AG04450 (cell line): ENCODE results near the gene ALG5. TPM values are rescaled to one million over a fixed set of nuclear protein-coding genes. Genes with fewer than 3 reads are reported as not detected.

Experiments
- CTCF ChIA-PET: fragments of 300-600, 350-600 bp; formaldehyde crosslinking; extraction: SDS; loops from one replicate; lab custom pipeline; 2022; ENCODE audit warnings: antibody characterized with exemption, inconsistent platforms; lab: Charles Lee
- POLR2A ChIA-PET: fragments of 350-600 bp; formaldehyde crosslinking; extraction: SDS; loops from one replicate; lab custom pipeline; 2021; ENCODE audit warnings: antibody characterized with exemption, inconsistent platforms; lab: Yijun Ruan, JAX
- DNase-seq: peaks from one replicate; pipeline ENCODE4 v3.0.0-alpha.2; 2011; ENCODE audit warnings: low read depth, low spot score
- H3K27ac ChIP-seq: one replicate; pipeline ENCODE4 v1.5.1; 2012; ENCODE audit warnings: low read depth, low read length, control low read depth
- H3K27me3 ChIP-seq: one replicate; pipeline ENCODE4 v1.6.0; 2012; ENCODE audit warnings: low read length; ENCODE audit not compliant: control insufficient read depth, insufficient read depth
- H3K4me3 ChIP-seq: 2 replicates; pipeline ENCODE4 v1.5.1; 2011; ENCODE audit warnings: mild to moderate bottlenecking, low read depth, low read length, control low read depth
- H3K9me3 ChIP-seq: 2 replicates; pipeline ENCODE4 v1.5.1; 2012; ENCODE audit warnings: low read length; ENCODE audit not compliant: control insufficient read depth, insufficient read depth
- polyA plus RNA-seq: library from polyadenylated mRNA; depleted of rRNA; stranded (reverse); fragments of >200 nt; gene quantifications from 2 replicates; pipeline ENCODE4 v1.2.3, GENCODE V29; 2011
- TF ChIP-seq, protein P1 (sequence below): IDR thresholded peaks from 2 replicates; pipeline ENCODE4 v1.5.1; 2011; ENCODE audit warnings: low read depth, low read length, control low read depth, inconsistent platforms

Gene ALG5
- polyA plus RNA-seq, 1 experiment, result 51.6 TPM

DNA sequence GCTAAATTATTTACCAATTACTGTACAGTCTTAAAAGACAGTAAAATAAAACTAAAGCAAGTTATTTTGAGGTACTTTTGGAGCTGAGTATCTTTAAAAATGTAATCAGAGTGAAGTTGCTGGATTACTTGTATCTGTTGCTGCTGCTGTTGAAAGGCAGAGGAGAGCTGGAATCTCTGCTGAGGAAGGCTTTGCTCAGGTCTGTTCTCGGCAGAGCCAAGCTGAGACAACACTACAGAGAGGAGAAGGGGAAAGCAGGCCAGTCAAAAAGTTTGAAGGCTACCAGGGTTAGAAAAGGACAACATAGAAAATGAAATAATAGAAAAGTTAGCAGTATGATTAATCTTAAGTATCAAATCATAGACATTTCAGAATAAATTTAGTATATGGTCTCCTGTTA, 11.3 kb upstream of the ALG5 start:
- TF ChIP-seq, protein P1, sequence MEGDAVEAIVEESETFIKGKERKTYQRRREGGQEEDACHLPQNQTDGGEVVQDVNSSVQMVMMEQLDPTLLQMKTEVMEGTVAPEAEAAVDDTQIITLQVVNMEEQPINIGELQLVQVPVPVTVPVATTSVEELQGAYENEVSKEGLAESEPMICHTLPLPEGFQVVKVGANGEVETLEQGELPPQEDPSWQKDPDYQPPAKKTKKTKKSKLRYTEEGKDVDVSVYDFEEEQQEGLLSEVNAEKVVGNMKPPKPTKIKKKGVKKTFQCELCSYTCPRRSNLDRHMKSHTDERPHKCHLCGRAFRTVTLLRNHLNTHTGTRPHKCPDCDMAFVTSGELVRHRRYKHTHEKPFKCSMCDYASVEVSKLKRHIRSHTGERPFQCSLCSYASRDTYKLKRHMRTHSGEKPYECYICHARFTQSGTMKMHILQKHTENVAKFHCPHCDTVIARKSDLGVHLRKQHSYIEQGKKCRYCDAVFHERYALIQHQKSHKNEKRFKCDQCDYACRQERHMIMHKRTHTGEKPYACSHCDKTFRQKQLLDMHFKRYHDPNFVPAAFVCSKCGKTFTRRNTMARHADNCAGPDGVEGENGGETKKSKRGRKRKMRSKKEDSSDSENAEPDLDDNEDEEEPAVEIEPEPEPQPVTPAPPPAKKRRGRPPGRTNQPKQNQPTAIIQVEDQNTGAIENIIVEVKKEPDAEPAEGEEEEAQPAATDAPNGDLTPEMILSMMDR, result no peak
- ChIA-PET POLR2A (interaction anchor here (2.0 kb wide), 1 partner anchor 10 kb away, joined by 5 read pairs; the partner anchor contains the start of gene EXOSC8), CTCF (no interaction called here)

DNA sequence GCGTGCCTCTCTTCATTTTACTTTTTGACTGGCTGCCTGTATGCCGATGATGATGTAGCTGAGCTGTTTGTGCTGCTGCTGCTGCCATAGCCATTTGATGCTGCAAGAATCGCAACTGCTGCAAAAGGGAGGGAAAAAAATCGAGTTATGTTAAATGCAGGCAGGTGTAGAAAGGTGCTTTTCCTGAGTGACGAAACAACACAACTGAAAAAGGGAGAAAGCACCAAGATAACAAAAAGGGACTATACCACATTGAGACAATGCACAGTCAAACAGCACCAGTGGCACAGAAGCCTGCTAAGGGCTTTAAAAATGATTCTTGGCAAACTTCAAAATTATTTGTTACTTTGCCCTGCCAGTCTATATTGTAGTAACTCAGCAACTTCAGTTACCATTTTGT, 10.6 kb upstream of the ALG5 start:
- TF ChIP-seq, protein P1, result no peak
- Histone ChIP-seq H3K9me3 (no peaks in the 10 kb centered on the region), H3K27me3 (no peaks in the 10 kb centered on the region), H3K4me3 (no peak overlapping the region), H3K27ac (no peak overlapping the region)
- ChIA-PET POLR2A (no interaction called here), CTCF (no interaction called here)
- no peak for DNase-seq

More for the DNA sequence above, 11.3 kb upstream of the ALG5 start:
- H3K27me3 ChIP-seq, result no peaks in the 10 kb centered on the region
- no peak for DNase-seq
- H3K9me3 ChIP-seq, result no peaks in the 10 kb centered on the region
- H3K4me3 ChIP-seq, result no peak overlapping the region
- no peak overlapping the region for H3K27ac ChIP-seq

GRCh38 chr13:37001921-37002250, 2.7 kb upstream of the ALG5 start:
- H3K27ac ChIP-seq, result no peak overlapping the region
- TF ChIP-seq, protein P1, result no peak
- POLR2A ChIA-PET, result no interaction called here
- DNase-seq, result no peak
- CTCF ChIA-PET, result interaction anchor here (1.0 kb wide), 1 partner anchor 10 kb away, joined by 3 read pairs; no protein-coding TSS in a partner anchor
- H3K4me3 ChIP-seq, result peak overlapping the region; percentile 82
- no peaks in the 10 kb centered on the region; the same call in 1 of the 2 replicates for H3K9me3 ChIP-seq
- no peaks in the 10 kb centered on the region for H3K27me3 ChIP-seq

DNA sequence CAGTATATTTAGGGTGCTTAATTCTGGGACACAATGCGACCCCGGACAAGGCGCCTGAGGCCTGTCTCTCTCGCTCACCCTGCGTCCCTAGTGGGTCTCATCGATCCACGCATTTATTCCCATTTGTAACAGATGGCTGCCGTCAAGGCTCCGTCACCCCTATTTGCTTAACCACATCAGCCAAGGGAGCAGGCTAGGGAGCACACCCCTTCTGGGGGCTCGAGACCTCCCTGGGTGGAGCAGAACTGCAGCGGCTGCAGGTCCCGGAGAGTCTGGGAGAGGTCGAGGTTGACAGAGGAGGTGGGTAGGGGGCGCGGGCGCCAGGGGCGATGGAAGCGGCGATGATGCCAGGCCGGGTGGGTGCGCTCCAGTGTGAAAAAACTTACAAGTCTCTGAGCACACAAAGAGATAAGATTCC, 507 bp downstream of the ALG5 start:
- H3K27ac ChIP-seq, result peak overlapping the region; percentile 69
- ChIA-PET CTCF (interaction anchor here (0.7 to 3.3 kb wide), 4 partner anchors 9 to 579 kb away, joined by 3 to 11 read pairs (median 6); no protein-coding TSS in a partner anchor), POLR2A (no interaction called here)
- TF ChIP-seq, protein P1, result no peak
- H3K4me3 ChIP-seq, result peak overlapping the region; percentile 96
- DNase-seq, result no peak
- H3K9me3 ChIP-seq, result no peaks in the 10 kb centered on the region; the same call in 1 of the 2 replicates
- no peaks in the 10 kb centered on the region for H3K27me3 ChIP-seq

DNA sequence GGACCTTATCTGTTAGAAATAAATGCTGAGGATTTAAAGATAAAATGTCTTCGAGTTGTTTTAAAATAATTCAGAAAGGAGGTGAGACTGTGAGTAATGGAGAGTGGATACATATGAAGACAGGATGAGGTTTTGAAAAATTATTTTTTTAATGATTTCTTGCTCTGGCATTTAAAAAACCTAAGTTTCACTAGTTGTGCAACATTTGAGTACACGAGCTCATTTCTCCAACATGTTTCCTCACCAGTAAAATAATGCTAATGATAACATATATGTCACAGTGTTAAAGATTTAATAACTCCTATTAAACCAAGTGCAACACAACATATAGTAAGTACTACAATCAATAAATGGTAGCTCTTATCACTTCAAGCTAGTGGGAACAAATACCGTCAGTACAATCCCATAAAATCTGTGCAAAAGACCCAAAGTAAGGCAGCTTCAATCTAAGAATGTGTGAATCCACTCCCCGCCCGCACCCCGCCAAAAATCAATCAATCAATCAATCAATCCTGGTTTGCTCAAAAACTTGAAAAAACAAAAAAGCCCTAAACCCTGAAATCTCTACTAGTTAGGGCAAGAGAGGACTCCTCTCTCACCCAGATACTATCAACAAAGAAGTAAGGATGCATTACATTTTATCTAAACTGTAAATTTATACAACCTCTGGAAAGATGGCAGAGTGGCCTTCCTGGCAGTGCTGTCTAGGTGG, 1.3 kb downstream of the ALG5 start:
- H3K27ac ChIP-seq, result no peak overlapping the region
- H3K4me3 ChIP-seq, result peak overlapping the region; percentile 96
- H3K27me3 ChIP-seq, result no peaks in the 10 kb centered on the region
- no peaks in the 10 kb centered on the region; the same call in 1 of the 2 replicates for H3K9me3 ChIP-seq
- POLR2A ChIA-PET, result no interaction called here
- TF ChIP-seq, protein P1, result no peak
- no peak for DNase-seq
- CTCF ChIA-PET, result interaction anchor here (0.9 to 3.3 kb wide), 4 partner anchors 8 to 578 kb away, joined by 3 to 16 read pairs (median 8); no protein-coding TSS in a partner anchor
